ENCODE data around the gene RGS17. TPM values are rescaled to one million over a fixed set of nuclear protein-coding genes. Genes with fewer than 3 reads are reported as not detected.

The RGS17 gene
- total and polyA plus RNA-seq, 2 of the 13 experiments (the other 11 are each of a cell fraction or from before 2014, with no cell fraction given) = 0.04 TPM; not detected in 1

DNA sequence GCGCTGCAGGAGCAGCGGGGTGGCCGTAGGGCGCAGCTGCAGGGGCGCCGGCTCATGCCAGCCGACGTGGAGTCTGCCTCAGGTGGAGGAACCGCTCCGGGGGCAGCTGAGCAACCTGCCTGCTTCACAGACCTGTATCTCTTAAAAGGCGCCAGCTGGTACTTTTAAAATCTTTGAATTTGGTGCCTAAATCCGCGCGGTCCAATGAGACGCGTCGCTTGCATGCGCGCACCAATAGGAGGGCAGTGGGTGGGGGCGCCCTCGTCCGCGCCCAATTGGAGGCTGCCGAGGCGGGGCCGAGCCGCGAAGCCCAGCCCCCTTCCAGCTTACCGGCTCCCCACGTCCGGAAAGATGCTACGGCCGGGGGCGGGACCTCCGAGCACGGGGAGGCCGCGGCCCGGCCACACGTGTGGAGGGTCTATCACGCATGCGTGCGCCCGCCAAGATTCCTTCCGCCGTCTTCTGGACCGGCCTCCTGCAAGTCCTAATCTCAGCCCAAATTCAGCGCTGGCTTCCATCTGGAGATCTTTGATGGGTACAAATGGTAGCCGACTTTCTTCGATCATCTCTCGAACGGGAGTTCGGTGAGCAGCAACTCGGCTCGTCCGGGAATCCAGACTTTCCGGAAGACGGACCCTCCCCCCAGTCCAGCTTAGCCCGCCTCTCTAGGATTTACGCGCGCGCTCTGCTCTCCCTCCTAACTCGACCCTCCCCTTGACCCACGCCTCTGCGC is 148.0 kb downstream of the RGS17 start, which contains the start of gene FBXO5 (continued):
- TF ChIP-seq, protein P1, sequence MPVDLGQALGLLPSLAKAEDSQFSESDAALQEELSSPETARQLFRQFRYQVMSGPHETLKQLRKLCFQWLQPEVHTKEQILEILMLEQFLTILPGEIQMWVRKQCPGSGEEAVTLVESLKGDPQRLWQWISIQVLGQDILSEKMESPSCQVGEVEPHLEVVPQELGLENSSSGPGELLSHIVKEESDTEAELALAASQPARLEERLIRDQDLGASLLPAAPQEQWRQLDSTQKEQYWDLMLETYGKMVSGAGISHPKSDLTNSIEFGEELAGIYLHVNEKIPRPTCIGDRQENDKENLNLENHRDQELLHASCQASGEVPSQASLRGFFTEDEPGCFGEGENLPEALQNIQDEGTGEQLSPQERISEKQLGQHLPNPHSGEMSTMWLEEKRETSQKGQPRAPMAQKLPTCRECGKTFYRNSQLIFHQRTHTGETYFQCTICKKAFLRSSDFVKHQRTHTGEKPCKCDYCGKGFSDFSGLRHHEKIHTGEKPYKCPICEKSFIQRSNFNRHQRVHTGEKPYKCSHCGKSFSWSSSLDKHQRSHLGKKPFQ (CRISPR knock-in tag; IDR thresholded peaks at IDR 0.05; ENCODE audit: insufficient replicate concordance) = peak; percentile 76
- no peak for TF ChIP-seq FOSL1 (CRISPR knock-in tag; IDR thresholded peaks at IDR 0.05; ENCODE audit: borderline replicate concordance)
- no peak for TF ChIP-seq TP53 (CRISPR knock-in tag; conservative IDR thresholded peaks at IDR 0.05)
- peak in 1 of 2 experiments; percentile 70; a peak in 2 of 4 replicates for TF ChIP-seq KLF16 (CRISPR knock-in tag; IDR thresholded peaks at IDR 0.05)
- TF ChIP-seq, protein P2, sequence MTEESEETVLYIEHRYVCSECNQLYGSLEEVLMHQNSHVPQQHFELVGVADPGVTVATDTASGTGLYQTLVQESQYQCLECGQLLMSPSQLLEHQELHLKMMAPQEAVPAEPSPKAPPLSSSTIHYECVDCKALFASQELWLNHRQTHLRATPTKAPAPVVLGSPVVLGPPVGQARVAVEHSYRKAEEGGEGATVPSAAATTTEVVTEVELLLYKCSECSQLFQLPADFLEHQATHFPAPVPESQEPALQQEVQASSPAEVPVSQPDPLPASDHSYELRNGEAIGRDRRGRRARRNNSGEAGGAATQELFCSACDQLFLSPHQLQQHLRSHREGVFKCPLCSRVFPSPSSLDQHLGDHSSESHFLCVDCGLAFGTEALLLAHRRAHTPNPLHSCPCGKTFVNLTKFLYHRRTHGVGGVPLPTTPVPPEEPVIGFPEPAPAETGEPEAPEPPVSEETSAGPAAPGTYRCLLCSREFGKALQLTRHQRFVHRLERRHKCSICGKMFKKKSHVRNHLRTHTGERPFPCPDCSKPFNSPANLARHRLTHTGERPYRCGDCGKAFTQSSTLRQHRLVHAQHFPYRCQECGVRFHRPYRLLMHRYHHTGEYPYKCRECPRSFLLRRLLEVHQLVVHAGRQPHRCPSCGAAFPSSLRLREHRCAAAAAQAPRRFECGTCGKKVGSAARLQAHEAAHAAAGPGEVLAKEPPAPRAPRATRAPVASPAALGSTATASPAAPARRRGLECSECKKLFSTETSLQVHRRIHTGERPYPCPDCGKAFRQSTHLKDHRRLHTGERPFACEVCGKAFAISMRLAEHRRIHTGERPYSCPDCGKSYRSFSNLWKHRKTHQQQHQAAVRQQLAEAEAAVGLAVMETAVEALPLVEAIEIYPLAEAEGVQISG (CRISPR knock-in tag; IDR thresholded peaks at IDR 0.05) = peak; percentile 98
- TF ChIP-seq, protein P3, sequence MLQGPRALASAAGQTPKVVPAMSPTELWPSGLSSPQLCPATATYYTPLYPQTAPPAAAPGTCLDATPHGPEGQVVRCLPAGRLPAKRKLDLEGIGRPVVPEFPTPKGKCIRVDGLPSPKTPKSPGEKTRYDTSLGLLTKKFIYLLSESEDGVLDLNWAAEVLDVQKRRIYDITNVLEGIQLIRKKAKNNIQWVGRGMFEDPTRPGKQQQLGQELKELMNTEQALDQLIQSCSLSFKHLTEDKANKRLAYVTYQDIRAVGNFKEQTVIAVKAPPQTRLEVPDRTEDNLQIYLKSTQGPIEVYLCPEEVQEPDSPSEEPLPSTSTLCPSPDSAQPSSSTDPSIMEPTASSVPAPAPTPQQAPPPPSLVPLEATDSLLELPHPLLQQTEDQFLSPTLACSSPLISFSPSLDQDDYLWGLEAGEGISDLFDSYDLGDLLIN (CRISPR knock-in tag; IDR thresholded peaks at IDR 0.05; ENCODE audit: borderline replicate concordance) = peak; percentile 79
- peak; percentile 80; the same call in 1 of the 3 replicates for TF ChIP-seq MXI1 (IDR thresholded peaks at IDR 0.05; ENCODE audit: borderline replicate concordance, low read depth, low read length)
- TF ChIP-seq XBP1 (CRISPR knock-in tag; IDR thresholded peaks at IDR 0.05) = peak; percentile 83
- TF ChIP-seq GTF3A (CRISPR knock-in tag; conservative IDR thresholded peaks at IDR 0.05) = no peak
- TF ChIP-seq CBX2 (IDR thresholded peaks at IDR 0.05; ENCODE audit: low read depth, low read length) = no peak
- no peak for TF ChIP-seq CBX2 (CRISPR knock-in tag; IDR thresholded peaks at IDR 0.05; ENCODE audit: low read depth)
- TF ChIP-seq, protein P4, sequence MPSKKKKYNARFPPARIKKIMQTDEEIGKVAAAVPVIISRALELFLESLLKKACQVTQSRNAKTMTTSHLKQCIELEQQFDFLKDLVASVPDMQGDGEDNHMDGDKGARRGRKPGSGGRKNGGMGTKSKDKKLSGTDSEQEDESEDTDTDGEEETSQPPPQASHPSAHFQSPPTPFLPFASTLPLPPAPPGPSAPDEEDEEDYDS (CRISPR knock-in tag; IDR thresholded peaks at IDR 0.05) = peak; percentile 83
- peak; percentile 86 for TF ChIP-seq KDM2A (CRISPR knock-in tag; IDR thresholded peaks at IDR 0.05; ENCODE audit: borderline replicate concordance, low read depth)
- no peak; the same call in 1 of the 2 replicates for TF ChIP-seq BHLHE40 (IDR thresholded peaks at IDR 0.05; ENCODE audit: low read length)
- TF ChIP-seq, protein P5, sequence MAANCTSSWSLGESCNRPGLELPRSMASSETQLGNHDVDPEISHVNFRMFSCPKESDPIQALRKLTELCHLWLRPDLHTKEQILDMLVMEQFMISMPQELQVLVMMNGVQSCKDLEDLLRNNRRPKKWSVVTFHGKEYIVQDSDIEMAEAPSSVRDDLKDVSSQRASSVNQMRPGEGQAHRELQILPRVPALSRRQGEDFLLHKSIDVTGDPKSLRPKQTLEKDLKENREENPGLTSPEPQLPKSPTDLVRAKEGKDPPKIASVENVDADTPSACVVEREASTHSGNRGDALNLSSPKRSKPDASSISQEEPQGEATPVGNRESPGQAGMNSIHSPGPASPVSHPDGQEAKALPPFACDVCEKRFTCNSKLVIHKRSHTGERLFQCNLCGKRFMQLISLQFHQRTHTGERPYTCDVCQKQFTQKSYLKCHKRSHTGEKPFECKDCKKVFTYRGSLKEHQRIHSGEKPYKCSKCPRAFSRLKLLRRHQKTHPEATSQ (CRISPR knock-in tag; IDR thresholded peaks at IDR 0.05; ENCODE audit: borderline replicate concordance) = no peak
- TF ChIP-seq CREB1 (IDR thresholded peaks at IDR 0.05) = peak; percentile 60
- TF ChIP-seq CREB1 (CRISPR knock-in tag; IDR thresholded peaks at IDR 0.05) = no peak; the same call in 1 of the 2 replicates
- TF ChIP-seq, protein P6, sequence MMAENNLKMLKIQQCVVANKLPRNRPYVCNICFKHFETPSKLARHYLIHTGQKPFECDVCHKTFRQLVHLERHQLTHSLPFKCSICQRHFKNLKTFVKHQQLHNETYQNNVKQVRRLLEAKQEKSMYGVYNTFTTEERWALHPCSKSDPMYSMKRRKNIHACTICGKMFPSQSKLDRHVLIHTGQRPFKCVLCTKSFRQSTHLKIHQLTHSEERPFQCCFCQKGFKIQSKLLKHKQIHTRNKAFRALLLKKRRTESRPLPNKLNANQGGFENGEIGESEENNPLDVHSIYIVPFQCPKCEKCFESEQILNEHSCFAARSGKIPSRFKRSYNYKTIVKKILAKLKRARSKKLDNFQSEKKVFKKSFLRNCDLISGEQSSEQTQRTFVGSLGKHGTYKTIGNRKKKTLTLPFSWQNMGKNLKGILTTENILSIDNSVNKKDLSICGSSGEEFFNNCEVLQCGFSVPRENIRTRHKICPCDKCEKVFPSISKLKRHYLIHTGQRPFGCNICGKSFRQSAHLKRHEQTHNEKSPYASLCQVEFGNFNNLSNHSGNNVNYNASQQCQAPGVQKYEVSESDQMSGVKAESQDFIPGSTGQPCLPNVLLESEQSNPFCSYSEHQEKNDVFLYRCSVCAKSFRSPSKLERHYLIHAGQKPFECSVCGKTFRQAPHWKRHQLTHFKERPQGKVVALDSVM (CRISPR knock-in tag; IDR thresholded peaks at IDR 0.05) = peak; percentile 84; the same call in 1 of the 2 replicates
- TF ChIP-seq MTA1 (CRISPR knock-in tag; IDR thresholded peaks at IDR 0.05; ENCODE audit: borderline replicate concordance) = 0 out of 2 replicates have a peak, but pooled peaks have one; percentile 10
